ENCODE measurements around the gene RPL7A.

The RPL7A gene

GRCh38 chr9:133305731-133306130 lies 42.3 kb upstream of the RPL7A start:
- no peaks in the 10 kb centered on the region for H3K36me3 ChIP-seq (ENCODE audit: control insufficient read depth, low read length)
- no peaks in the 10 kb centered on the region for H3K9me2 ChIP-seq (replicated peaks; ENCODE audit: control insufficient read depth, low read length)
- H3K79me2 ChIP-seq (ENCODE audit: control insufficient read depth, low read length): no peaks in the 10 kb centered on the region
- H4K20me1 ChIP-seq (ENCODE audit: control insufficient read depth, insufficient read depth, low read depth, low read length): no peaks in the 10 kb centered on the region
- H3K27ac ChIP-seq (ENCODE audit: low read depth, low read length): no peak overlapping the region
- no peaks in the 10 kb centered on the region for H3K27me3 ChIP-seq (ENCODE audit: control insufficient read depth, low read length)
- no peaks in the 10 kb centered on the region for H3K9me3 ChIP-seq (ENCODE audit: control insufficient read depth, insufficient read depth, low read length)
- no peak for TF ChIP-seq CTCF (IDR thresholded peaks at IDR 0.05; ENCODE audit: low read depth, low read length, poor library complexity, severe bottlenecking)
- TF ChIP-seq EZH2phosphoT487 (IDR thresholded peaks at IDR 0.05; ENCODE audit: borderline replicate concordance, low read length): no peak
- H3F3A ChIP-seq (ENCODE audit: control insufficient read depth, insufficient read depth): no peaks in the 10 kb centered on the region
- no peak overlapping the region for H3K4me2 ChIP-seq (ENCODE audit: low read length)
- no peaks in the 10 kb centered on the region for H3K4me1 ChIP-seq (ENCODE audit: control insufficient read depth, low read length)
- no peak overlapping the region for H3K4me3 ChIP-seq (ENCODE audit: low read length)

GRCh38 chr9:133306242-133307204 lies 41.5 kb upstream of the RPL7A start:
- TF ChIP-seq EZH2phosphoT487 (IDR thresholded peaks at IDR 0.05; ENCODE audit: borderline replicate concordance, low read length): no peak
- no peaks in the 10 kb centered on the region for H3K36me3 ChIP-seq (ENCODE audit: control insufficient read depth, low read length)
- no peak overlapping the region for H3K27ac ChIP-seq (ENCODE audit: low read depth, low read length)
- H3K4me2 ChIP-seq (ENCODE audit: low read length): no peak overlapping the region
- H3K4me3 ChIP-seq (ENCODE audit: low read length): no peak overlapping the region
- no peaks in the 10 kb centered on the region for H3K4me1 ChIP-seq (ENCODE audit: control insufficient read depth, low read length)
- H3K9me3 ChIP-seq (ENCODE audit: control insufficient read depth, insufficient read depth, low read length): no peaks in the 10 kb centered on the region
- no peaks in the 10 kb centered on the region for H3K27me3 ChIP-seq (ENCODE audit: control insufficient read depth, low read length)
- no peaks in the 10 kb centered on the region for H3F3A ChIP-seq (ENCODE audit: control insufficient read depth, insufficient read depth)
- H3K9me2 ChIP-seq (replicated peaks; ENCODE audit: control insufficient read depth, low read length): no peaks in the 10 kb centered on the region
- H4K20me1 ChIP-seq (ENCODE audit: control insufficient read depth, insufficient read depth, low read depth, low read length): no peaks in the 10 kb centered on the region
- H3K79me2 ChIP-seq (ENCODE audit: control insufficient read depth, low read length): no peaks in the 10 kb centered on the region

- H3F3A ChIP-seq (ENCODE audit: control insufficient read depth, insufficient read depth): no peaks in the 10 kb centered on the region
- no peak overlapping the region for H3K4me2 ChIP-seq (ENCODE audit: low read length)
- H3K9me2 ChIP-seq (replicated peaks; ENCODE audit: control insufficient read depth, low read length): no peaks in the 10 kb centered on the region
- no peak overlapping the region for H3K27ac ChIP-seq (ENCODE audit: low read depth, low read length)
- H3K36me3 ChIP-seq (ENCODE audit: control insufficient read depth, low read length): no peaks in the 10 kb centered on the region
- no peaks in the 10 kb centered on the region for H3K4me1 ChIP-seq (ENCODE audit: control insufficient read depth, low read length)
- no peaks in the 10 kb centered on the region for H3K79me2 ChIP-seq (ENCODE audit: control insufficient read depth, low read length)
- no peak for TF ChIP-seq EZH2phosphoT487 (IDR thresholded peaks at IDR 0.05; ENCODE audit: borderline replicate concordance, low read length)
- no peaks in the 10 kb centered on the region for H3K27me3 ChIP-seq (ENCODE audit: control insufficient read depth, low read length)
- H3K9me3 ChIP-seq (ENCODE audit: control insufficient read depth, insufficient read depth, low read length): no peaks in the 10 kb centered on the region
- H3K4me3 ChIP-seq (ENCODE audit: low read length): no peak overlapping the region
- no peaks in the 10 kb centered on the region for H4K20me1 ChIP-seq (ENCODE audit: control insufficient read depth, insufficient read depth, low read depth, low read length)
Observed at GRCh38 chr9:133307301-133307700, 40.7 kb upstream of the RPL7A start.

- Histone ChIP-seq H3K4me2 (ENCODE audit: low read length) (no peak overlapping the region), H3K9me3 (ENCODE audit: control insufficient read depth, insufficient read depth, low read length) (no peaks in the 10 kb centered on the region), H3K27ac (ENCODE audit: low read depth, low read length) (no peak overlapping the region), H3K4me3 (ENCODE audit: low read length) (no peak overlapping the region), H4K20me1 (ENCODE audit: control insufficient read depth, insufficient read depth, low read depth, low read length) (no peaks in the 10 kb centered on the region), H3K9me2 (replicated peaks; ENCODE audit: control insufficient read depth, low read length) (no peaks in the 10 kb centered on the region), H3F3A (ENCODE audit: control insufficient read depth, insufficient read depth) (no peaks in the 10 kb centered on the region), H3K4me1 (ENCODE audit: control insufficient read depth, low read length) (no peaks in the 10 kb centered on the region), H3K27me3 (ENCODE audit: control insufficient read depth, low read length) (no peaks in the 10 kb centered on the region), H3K79me2 (ENCODE audit: control insufficient read depth, low read length) (no peaks in the 10 kb centered on the region), H3K36me3 (ENCODE audit: control insufficient read depth, low read length) (no peaks in the 10 kb centered on the region)
- TF ChIP-seq EZH2phosphoT487 (IDR thresholded peaks at IDR 0.05; ENCODE audit: borderline replicate concordance, low read length) (no peak), CTCF (IDR thresholded peaks at IDR 0.05; ENCODE audit: low read depth, low read length, poor library complexity, severe bottlenecking) (no peak)
Observed at GRCh38 chr9:133309608-133310007, 38.4 kb upstream of the RPL7A start.

All from DOHH2 (cell line).